ENCODE measurements around the gene ARMC2.
"Not testable (repeated sequence)": the region's sequence is repeated elsewhere in the genome, so short reads cannot be mapped to it uniquely, and the experiment has no call there.

Gene ARMC2

GRCh38 chr6:108952776-108953486 lies 104.7 kb downstream of the ARMC2 start:
- no peak for DNase-seq (ENCODE audit: low read depth)

- no peak for DNase-seq (ENCODE audit: low read depth)
These were observed 105.5 kb downstream of the ARMC2 start for GRCh38 chr6:108953681-108954080.

DNA sequence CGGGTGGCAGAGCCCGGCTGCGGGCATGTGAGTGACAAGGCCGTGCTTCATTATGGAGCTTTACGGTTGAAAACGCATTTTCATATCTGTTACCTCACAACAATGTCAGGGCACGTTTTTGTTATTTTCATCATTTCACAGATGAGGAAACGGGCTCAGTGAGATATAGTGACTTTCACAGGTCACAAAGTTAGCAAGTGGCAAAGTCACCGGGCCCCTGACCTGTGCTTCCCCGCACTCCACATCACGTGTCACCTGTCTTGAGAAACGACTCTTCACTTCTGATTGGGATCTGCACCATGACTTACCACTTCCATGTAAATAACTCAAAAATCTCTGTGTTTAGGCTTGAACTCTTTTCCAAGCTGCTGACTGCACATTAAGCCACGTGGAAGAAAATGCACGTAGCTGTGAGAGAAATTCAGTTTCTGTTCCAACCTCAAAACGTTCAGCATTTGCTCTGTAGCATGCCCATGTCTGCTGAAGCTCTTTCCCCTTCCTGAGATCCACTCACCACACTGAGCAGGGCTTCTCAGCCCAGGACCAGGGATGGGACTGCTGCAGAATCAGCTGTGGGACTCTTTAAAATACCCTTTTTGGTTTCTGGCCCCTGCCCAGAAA lies 107.2 kb downstream of the ARMC2 start:
- no peak for DNase-seq (ENCODE audit: low read depth)

DNA sequence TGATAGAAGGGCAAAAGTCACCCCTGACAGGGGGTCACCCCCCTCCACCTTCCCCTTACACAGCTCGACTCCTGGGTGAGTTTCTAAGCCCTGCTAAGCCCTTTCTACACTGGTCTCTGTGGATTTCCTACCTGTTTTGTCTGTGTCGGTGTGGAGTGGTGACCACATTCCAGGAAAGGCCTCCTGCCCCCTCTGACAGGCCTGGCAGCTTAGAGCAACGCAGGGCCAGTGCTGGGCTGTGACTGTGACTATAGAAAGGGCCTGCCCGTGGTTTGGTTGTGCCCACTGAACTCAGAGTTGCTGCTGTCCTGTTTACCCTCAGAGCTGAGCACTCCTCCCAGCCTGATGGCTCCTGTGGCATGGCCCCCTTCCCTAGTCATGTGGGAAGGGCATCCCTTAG lies 109.0 kb downstream of the ARMC2 start:
- no peak for DNase-seq (ENCODE audit: low read depth)

GRCh38 chr6:108958900-108959770 lies 110.9 kb downstream of the ARMC2 start:
- no peak for DNase-seq (ENCODE audit: low read depth)

DNA sequence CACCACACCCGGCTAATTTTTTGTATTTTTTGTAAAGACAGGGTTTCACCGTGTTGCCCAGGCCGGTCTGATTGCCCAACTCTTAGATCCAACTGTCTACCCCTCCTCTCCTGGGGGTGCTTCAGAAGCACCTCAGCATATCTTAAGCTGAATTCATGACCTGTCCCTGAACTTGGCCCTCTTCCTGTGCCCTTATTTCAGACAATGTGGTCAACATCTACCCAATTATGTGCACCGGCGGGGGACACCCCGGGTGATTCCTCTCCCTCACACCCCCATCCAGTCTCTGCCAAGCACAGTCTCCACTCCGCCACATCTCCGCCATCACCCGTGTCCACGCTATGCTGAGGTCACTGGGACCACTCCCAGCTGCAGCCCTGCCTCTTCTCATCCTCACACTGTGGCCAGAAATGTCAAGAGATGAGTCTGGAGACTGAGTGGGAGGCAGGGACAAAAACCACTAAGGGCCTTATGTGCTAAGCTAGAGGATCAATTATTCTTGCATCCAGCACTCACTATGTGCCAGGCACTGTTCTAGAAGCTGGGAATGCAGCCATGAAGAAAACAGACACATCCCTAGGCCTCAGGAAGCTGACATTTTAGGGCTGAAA lies 111.9 kb downstream of the ARMC2 start:
- no peak for DNase-seq (ENCODE audit: low read depth)

DNA sequence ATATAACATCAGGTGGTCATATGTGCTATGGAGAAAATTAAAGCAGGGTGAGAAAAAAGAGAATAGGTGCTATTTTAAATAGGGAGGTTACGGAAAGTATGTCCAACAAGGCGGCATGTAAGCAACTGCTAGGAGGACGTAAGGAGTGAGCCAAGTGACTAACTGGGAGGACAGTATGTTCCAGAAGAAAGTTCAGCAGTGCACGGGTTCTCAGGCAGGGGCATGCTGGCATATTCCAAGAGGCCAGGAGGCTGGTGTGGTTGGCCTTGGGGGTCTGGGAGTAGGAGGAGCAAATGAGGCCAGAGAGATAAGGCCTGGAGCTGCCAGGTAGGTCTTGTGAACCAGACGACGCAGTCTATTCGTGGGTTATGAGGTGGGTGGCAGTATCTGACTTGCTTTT lies 112.4 kb downstream of the ARMC2 start:
- DNase-seq (ENCODE audit: low read depth): no peak

GRCh38 chr6:108961077-108961476 lies 112.9 kb downstream of the ARMC2 start:
- DNase-seq (ENCODE audit: low read depth): no peak

DNA sequence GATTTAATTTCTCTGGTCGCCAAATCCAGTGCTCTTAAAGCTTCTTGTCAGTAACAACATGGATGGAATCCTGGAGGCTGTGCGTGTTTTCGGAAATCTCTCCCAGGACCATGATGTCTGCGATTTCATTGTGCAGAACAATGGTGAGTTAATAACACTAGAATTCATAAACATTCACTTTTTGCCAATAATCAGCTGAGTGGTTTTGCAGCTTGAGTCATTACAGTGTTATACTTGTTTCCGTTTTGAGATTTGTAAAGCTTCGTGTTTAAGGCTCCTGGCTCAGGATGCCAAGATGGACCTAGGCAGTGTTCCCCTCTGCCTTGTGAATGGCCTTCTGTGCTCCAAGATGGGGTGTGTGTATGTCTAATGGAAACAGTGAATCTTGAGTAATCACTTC lies 113.8 kb downstream of the ARMC2 start:
- DNase-seq (ENCODE audit: low read depth): no peak

DNA sequence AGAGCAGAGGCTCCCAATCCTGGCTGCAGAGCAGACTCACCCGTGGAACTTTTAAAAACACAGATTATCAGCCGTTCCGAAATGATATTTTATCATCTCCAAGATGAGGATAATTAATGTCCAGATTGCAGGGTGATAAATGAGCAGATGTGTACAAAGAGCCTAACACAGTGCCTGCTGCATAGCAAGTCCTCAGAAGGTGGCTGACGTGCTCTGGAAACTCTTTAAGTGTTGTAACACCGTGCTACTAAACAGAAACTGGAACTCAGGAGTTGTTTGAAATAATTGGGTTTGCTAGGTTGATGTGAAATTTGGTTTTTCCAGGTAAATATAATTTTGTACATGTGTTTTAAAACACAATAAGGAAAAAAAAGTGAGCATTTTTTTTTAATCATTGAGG lies 118.0 kb downstream of the ARMC2 start:
- DNase-seq (ENCODE audit: low read depth): no peak

DNA sequence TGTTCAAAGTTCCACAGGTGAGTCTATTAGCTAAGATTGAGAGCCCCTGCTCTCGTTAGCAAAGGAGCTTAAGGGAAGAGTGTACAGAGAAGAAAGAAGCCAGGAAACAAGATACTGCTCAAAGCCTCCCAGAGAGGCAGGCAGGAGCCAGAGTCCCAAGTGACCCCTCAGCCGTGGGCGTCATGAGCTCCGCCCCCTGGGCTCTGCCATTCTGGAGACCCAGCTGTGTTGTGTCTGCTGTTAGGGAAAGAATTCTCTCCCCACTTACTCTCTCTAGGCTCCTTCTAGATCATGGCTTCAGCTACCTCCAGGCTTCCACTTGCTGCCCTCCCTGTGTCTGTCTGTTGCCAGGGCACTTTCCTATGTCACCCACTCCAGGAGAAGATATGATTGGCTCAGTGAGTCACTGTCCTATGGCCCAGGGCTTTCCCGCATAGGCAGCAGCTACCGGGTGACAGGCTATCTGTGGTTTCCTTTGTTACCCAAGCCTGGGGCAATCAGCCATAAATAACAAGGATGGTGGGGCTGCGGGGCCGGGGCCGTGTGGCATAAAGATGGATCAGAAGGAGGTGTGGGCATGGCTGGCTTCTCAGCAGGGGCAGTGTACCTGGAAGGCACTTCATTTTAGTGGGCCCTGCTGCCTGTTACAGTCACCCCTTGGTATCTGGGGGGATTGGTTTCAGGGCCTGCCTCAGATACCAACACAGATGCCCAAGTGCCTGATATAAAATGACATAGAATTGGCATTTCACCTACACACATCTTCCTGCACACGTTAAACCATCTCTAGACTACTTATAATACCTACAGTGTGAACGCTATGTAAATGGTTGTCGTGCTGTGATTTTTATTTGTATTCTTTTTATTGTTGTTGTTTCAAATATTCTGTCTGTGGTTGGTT lies 118.9 kb downstream of the ARMC2 start:
- DNase-seq (ENCODE audit: low read depth): no peak

DNA sequence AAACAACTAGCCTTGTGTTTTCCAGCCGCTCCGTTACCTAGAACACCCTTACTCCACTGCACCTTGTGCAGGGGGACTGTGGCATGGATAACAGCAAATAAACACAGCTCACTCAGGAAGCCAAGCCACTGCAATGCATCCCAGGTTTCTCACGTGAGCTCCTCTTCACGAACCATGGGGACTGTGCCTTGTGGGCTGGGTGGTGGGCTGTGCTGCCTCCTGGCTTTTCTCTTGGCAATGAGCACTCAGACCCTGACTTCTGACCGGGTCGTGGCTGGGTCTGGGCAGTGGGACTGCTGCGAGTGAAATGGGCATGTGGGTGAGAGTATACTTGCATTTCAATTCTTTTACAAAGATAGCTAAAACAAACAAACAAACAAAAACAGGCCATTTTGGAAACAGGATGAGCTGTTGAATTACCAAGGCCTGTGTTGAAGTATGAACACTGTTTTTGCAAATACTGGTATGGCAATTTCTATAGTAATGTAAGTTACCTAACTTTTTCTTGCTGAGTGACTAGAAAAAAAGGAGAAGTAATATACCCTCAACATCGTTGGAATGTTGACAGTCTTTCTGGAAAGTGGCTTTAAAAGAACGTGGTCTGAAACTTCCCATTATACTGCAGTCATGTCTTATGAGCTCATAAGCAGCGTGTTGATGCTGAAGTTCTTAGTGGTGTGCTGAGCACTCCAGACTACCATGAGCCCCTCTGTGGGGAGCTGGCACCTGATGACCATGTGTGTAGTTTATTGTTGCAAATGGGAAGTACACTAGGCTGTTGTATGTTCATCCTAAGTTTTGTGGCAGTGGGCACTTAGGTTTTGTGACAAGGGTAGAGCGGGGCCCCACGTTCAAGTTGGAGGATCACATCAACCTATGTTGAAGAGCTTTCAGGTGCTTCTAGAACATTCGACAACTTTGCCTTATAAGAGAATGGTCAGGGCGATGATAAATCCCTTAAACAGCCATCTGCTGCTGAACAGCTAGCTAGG lies 120.4 kb downstream of the ARMC2 start:
- no peak for DNase-seq (ENCODE audit: low read depth)

GRCh38 chr6:108969776-108970175 lies 121.6 kb downstream of the ARMC2 start:
- no peak for DNase-seq (ENCODE audit: low read depth)

DNA sequence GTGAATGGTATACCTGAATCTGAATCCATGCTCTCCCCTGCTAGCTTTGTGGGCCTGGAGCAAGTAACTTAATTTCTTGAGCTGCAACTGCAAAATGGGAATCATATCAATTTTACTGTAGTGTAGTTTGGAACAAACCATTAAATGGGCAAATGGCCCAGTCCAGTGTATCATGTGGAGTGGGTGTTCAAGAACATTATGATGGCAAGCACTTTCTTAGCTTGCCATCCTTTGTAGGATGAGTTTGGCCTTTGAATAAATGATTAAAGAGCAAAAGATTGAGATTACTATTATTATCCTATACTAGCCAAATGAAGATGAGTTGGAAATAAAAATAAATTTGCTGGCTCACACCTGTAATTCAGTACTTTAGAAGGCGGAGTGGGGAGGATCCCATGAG lies 126.0 kb downstream of the ARMC2 start:
- DNase-seq (ENCODE audit: low read depth): no peak

DNA sequence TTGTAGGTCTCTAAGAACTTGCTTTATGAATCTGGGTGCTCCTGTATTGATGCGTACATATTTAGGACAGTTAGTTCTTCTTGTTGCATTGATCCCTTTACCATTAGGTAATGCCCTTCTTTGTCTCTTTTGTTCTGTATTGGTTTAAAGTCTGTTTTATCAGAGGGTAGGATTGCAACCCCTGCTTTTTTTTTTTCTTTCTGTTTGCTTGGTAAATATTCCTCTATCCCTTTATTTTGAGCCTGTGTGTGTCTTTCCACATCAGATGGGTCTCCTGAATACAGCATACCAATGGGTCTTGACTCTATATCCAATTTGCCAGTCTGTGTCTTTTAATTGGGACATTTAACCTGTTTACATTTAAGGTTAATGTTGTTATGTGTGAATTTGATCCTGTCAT lies 130.4 kb downstream of the ARMC2 start:
- DNase-seq (ENCODE audit: low read depth): not testable (repeated sequence)

GRCh38 chr6:108982154-108983113 lies 134.2 kb downstream of the ARMC2 start:
- no peak for DNase-seq (ENCODE audit: low read depth)

- DNase-seq (ENCODE audit: low read depth): no peak
These were observed 134.9 kb downstream of the ARMC2 start for GRCh38 chr6:108983151-108983550.

- DNase-seq (ENCODE audit: low read depth): no peak
These were observed 137.1 kb downstream of the ARMC2 start for GRCh38 chr6:108985301-108985700.

GRCh38 chr6:108987156-108987555 lies 138.9 kb downstream of the ARMC2 start:
- no peak for DNase-seq (ENCODE audit: low read depth)
